ENCODE results near the gene STX8. TPM values are rescaled to one million over a fixed set of nuclear protein-coding genes. Genes with fewer than 3 reads are reported as not detected.

The STX8 gene
- total and polyA plus RNA-seq, 9 of the 15 experiments (the other 6 are each of a cell fraction or from before 2014, with no cell fraction given) = 14.6 to 42.5 (median 22.1) TPM

DNA sequence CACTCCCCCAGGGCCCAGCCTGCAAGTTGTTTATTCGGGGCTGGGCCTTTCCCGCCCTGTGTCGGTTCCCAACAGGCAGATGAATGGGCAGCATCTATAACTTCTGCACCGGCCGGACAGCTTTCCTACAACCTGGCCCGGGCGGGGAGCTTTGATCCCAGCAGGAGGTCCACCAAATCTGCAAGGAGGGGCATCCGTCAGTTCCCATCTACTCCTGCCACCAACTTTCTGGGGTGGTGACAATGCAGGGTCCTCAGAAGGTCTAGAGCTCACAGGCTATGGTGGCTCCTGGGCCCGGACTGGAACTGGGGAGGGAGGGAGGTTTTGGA, 342.4 kb downstream of the STX8 start:
- ChIA-PET POLR2A (no interaction called here), CTCF (ENCODE audit: low intra/inter-chr PET ratio) (no interaction called here)
- in situ Hi-C loops (cut with MboI) (no loop called here), intact Hi-C loops (cut with micrococcal nuclease) (no loop called here)
- WGBS (ENCODE audit: insufficient coverage, low coverage, missing lambda C conversion rate) = 0% methylated on average over 8 of the region's 9 CpGs
- H3K27ac ChIP-seq (ENCODE audit: extremely low read depth, low read depth, low read length) = no peak overlapping the region
- no peaks in the 10 kb centered on the region for H3K9me3 ChIP-seq (replicated peaks; ENCODE audit: control insufficient read depth, insufficient read depth, low read depth, low read length)
- H3K4me2 ChIP-seq (ENCODE audit: insufficient read depth, low read length) = no peak overlapping the region
- no peak overlapping the region for H3K4me3 ChIP-seq
- no peaks in the 10 kb centered on the region for H3K79me2 ChIP-seq (ENCODE audit: control insufficient read depth, insufficient read depth, low read length)
- no peak for DNase-seq (ENCODE audit: extremely low read depth in 1 of 4, low spot score in 3 of 4)
- no peak overlapping the region for H2AFZ ChIP-seq (ENCODE audit: low read depth, low read length)
- no peak for FAIRE-seq
- H3K36me3 ChIP-seq (ENCODE audit: control insufficient read depth, insufficient read depth, low read length) = no peaks in the 10 kb centered on the region
- TF ChIP-seq, protein P1, sequence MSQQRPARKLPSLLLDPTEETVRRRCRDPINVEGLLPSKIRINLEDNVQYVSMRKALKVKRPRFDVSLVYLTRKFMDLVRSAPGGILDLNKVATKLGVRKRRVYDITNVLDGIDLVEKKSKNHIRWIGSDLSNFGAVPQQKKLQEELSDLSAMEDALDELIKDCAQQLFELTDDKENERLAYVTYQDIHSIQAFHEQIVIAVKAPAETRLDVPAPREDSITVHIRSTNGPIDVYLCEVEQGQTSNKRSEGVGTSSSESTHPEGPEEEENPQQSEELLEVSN (IDR thresholded peaks at IDR 0.05; ENCODE audit: borderline replicate concordance in 1 of 2, extremely low read depth in 1 of 2, insufficient read depth in 1 of 2, insufficient read length in 1 of 2, low read depth in 1 of 2, low read length in 1 of 2, poor library complexity in 1 of 2, severe bottlenecking in 1 of 2) = no peak
- no peak for TF ChIP-seq STAT5A (IDR thresholded peaks at IDR 0.05; ENCODE audit: borderline replicate concordance, low read length)
- no peak for TF ChIP-seq POLR2G (IDR thresholded peaks at IDR 0.05; ENCODE audit: low read depth, low read length)
- TF ChIP-seq POLR2B (IDR thresholded peaks at IDR 0.05; ENCODE audit: low read depth, partially characterized antibody) = no peak
- H3K27me3 ChIP-seq (ENCODE audit: control insufficient read depth in 2 of 2, insufficient read depth in 2 of 2, low read length in 2 of 2) = peaks cover 0 to 32% of the 10 kb centered on the region in 2 experiments; a peak in 2 of 5 replicates
- H3K4me1 ChIP-seq (replicated peaks in 1 of 2; ENCODE audit: control insufficient read depth in 2 of 2, insufficient read depth in 2 of 2, low read length in 2 of 2) = peaks cover 0 to 2% of the 10 kb centered on the region in 2 experiments; a peak in 2 of 5 replicates
- no peak overlapping the region for H3K9ac ChIP-seq (ENCODE audit: insufficient read depth in 1 of 2, low read depth in 2 of 2, low read length in 2 of 2)
- no peaks in the 10 kb centered on the region for H4K20me1 ChIP-seq (replicated peaks; ENCODE audit: control insufficient read depth, insufficient read depth, low read length)
- no TSS peak for BruUV-seq (replicated peaks)
- H3K9me1 ChIP-seq (ENCODE audit: control insufficient read depth, insufficient read depth, low read length) = no peaks in the 10 kb centered on the region
- ATAC-seq = no peak
